Activated CD4-positive, alpha-beta T cell treated with anti-CD3 and anti-CD28 coated beads for 48 hours (primary cell): ENCODE measurements around the gene CLCN7.
"Not testable (repeated sequence)": the region's sequence is repeated elsewhere in the genome, so short reads cannot be mapped to it uniquely, and the experiment has no call there.

Experiments
- DNase-seq: peaks from one replicate; pipeline ENCODE4 v3.0.0-alpha.2; 2020

CLCN7 gene

GRCh38 chr16:1443980-1444729 is 30.7 kb downstream of the CLCN7 start, which contains the start of gene CCDC154:
TSS of gene CCDC154 (minus strand) at chr16:1444556. CDS start at chr16:1444322, 234 bp downstream.
- DNase-seq, result no peak

- no peak for DNase-seq
Observed at GRCh38 chr16:1443403-1443973, 31.3 kb downstream of the CLCN7 start.

- no peak for DNase-seq
Observed at GRCh38 chr16:1442697-1443096, 32.1 kb downstream of the CLCN7 start.

- no peak for DNase-seq
Observed at GRCh38 chr16:1441391-1441829, 33.4 kb downstream of the CLCN7 start.

- DNase-seq, result not testable (repeated sequence)
Observed at GRCh38 chr16:1439699-1440074, 35.1 kb downstream of the CLCN7 start.

- DNase-seq, result no peak
Observed at GRCh38 chr16:1439058-1439698, 35.6 kb downstream of the CLCN7 start.

- DNase-seq, result no peak
Observed at GRCh38 chr16:1438229-1439057, 36.4 kb downstream of the CLCN7 start.

GRCh38 chr16:1437606-1438005 is 37.2 kb downstream of the CLCN7 start:
- DNase-seq, result no peak

- DNase-seq, result no peak
Observed at GRCh38 chr16:1436731-1437355, 38.0 kb downstream of the CLCN7 start.

- DNase-seq, result no peak
Observed at GRCh38 chr16:1435921-1436697, 38.7 kb downstream of the CLCN7 start.

GRCh38 chr16:1434644-1435592 is 39.9 kb downstream of the CLCN7 start:
- DNase-seq, result no peak

- DNase-seq, result no peak
Observed at GRCh38 chr16:1433756-1434155, 41.1 kb downstream of the CLCN7 start.

- no peak for DNase-seq
Observed at GRCh38 chr16:1433263-1433560, 41.6 kb downstream of the CLCN7 start.

- DNase-seq, result no peak
Observed at GRCh38 chr16:1432388-1433262, 42.2 kb downstream of the CLCN7 start.

GRCh38 chr16:1431497-1432270 is 43.1 kb downstream of the CLCN7 start:
- no peak for DNase-seq

- DNase-seq, result no peak
Observed at GRCh38 chr16:1430759-1431496, 43.9 kb downstream of the CLCN7 start, which contains the start of gene PERCC1. TSS of gene PERCC1 (plus strand) at chr16:1431078. CDS start at chr16:1432594, 1,516 bp downstream.

- DNase-seq, result no peak
Observed at GRCh38 chr16:1430214-1430758, 44.5 kb downstream of the CLCN7 start.

GRCh38 chr16:1429631-1430030 is 45.2 kb downstream of the CLCN7 start:
- DNase-seq, result no peak
